ENCODE measurements around the gene TNFRSF13B. TPM values are rescaled to one million over a fixed set of nuclear protein-coding genes. Genes with fewer than 3 reads are reported as not detected.
"Not testable (repeated sequence)": the region's sequence is repeated elsewhere in the genome, so short reads cannot be mapped to it uniquely, and the experiment has no call there.

TNFRSF13B gene
- total RNA-seq, 4 donors from 2014 or later: 0.66 TPM; not detected in 3

GRCh38 chr17:16972346-16972745, 428 bp upstream of the TNFRSF13B start:
- Histone ChIP-seq H3K4me1 (no peaks in the 10 kb centered on the region), H3K27ac (replicated peaks in 1 of 4) (no peak overlapping the region), H3K36me3 (no peaks in the 10 kb centered on the region), H3K4me3 (no peak overlapping the region), H3K9me3 (no peaks in the 10 kb centered on the region), H3K27me3 (peaks cover 0 to 17% (median 0%) of the 10 kb centered on the region in 4 donors)
- WGBS: 98% methylated on average over 6 of the region's 6 CpGs
- DNase-seq (ENCODE audit: extremely low spot score): peak; percentile 42
- no peak for TF ChIP-seq EP300 (IDR thresholded peaks at IDR 0.05)
- intact Hi-C loops (cut with DNase I): no loop called here

- Histone ChIP-seq H3K36me3 (no peaks in the 10 kb centered on the region), H3K4me3 (no peak overlapping the region), H3K27me3 (peaks cover 0 to 21% (median 0%) of the 10 kb centered on the region in 4 donors), H3K9me3 (no peaks in the 10 kb centered on the region), H3K4me1 (no peaks in the 10 kb centered on the region), H3K27ac (replicated peaks in 1 of 4) (no peak overlapping the region)
- DNase-seq (ENCODE audit: extremely low spot score): peak; percentile 70
- TF ChIP-seq EP300 (IDR thresholded peaks at IDR 0.05): no peak
- no peak for TF ChIP-seq POLR2A (IDR thresholded peaks at IDR 0.05; ENCODE audit: low read depth)
- no peak for TF ChIP-seq CTCF (IDR thresholded peaks at IDR 0.05)
- no peak for TF ChIP-seq POLR2AphosphoS5 (IDR thresholded peaks at IDR 0.05)
- intact Hi-C loops (cut with DNase I): no loop called here
- 82% methylated on average over 13 of the region's 13 CpGs for WGBS
These were observed 1.7 kb downstream of the TNFRSF13B start for GRCh38 chr17:16969931-16970906.

- Histone ChIP-seq H3K4me3 (no peak overlapping the region), H3K36me3 (no peaks in the 10 kb centered on the region), H3K27me3 (peaks cover 0 to 30% (median 0%) of the 10 kb centered on the region in 4 donors), H3K9me3 (no peaks in the 10 kb centered on the region), H3K27ac (replicated peaks in 1 of 4) (no peak overlapping the region), H3K4me1 (no peaks in the 10 kb centered on the region)
- no peak for TF ChIP-seq CTCF (IDR thresholded peaks at IDR 0.05)
- TF ChIP-seq POLR2AphosphoS5 (IDR thresholded peaks at IDR 0.05): no peak
- TF ChIP-seq EP300 (IDR thresholded peaks at IDR 0.05): no peak
- no peak for TF ChIP-seq POLR2A (IDR thresholded peaks at IDR 0.05; ENCODE audit: low read depth)
- intact Hi-C loops (cut with DNase I): no loop called here
- 64% methylated on average over 1 of the region's 1 CpG for WGBS
- no peak for DNase-seq (ENCODE audit: extremely low spot score)
These were observed 3.1 kb downstream of the TNFRSF13B start for GRCh38 chr17:16968786-16969185.

GRCh38 chr17:16962804-16963203, 9.1 kb downstream of the TNFRSF13B start:
- intact Hi-C loops (cut with DNase I): no loop called here
- WGBS: 55% methylated on average over 7 of the region's 7 CpGs
- Histone ChIP-seq H3K36me3 (no peaks in the 10 kb centered on the region), H3K27me3 (peaks cover 0 to 27% (median 0%) of the 10 kb centered on the region in 4 donors), H3K9me3 (peaks cover 0 to 13% (median 0%) of the 10 kb centered on the region in 4 donors), H3K27ac (replicated peaks in 1 of 4) (no peak overlapping the region), H3K4me1 (no peaks in the 10 kb centered on the region), H3K4me3 (no peak overlapping the region)
- DNase-seq (ENCODE audit: extremely low spot score): no peak
- TF ChIP-seq POLR2A (IDR thresholded peaks at IDR 0.05; ENCODE audit: low read depth): no peak
- no peak for TF ChIP-seq EP300 (IDR thresholded peaks at IDR 0.05)
- no peak for TF ChIP-seq CTCF (IDR thresholded peaks at IDR 0.05)
- no peak for TF ChIP-seq POLR2AphosphoS5 (IDR thresholded peaks at IDR 0.05)

- DNase-seq (ENCODE audit: extremely low spot score): no peak
- H3K36me3 ChIP-seq: no peaks in the 10 kb centered on the region
- no peaks in the 10 kb centered on the region for H3K4me1 ChIP-seq
- H3K9me3 ChIP-seq: peaks cover 0 to 17% (median 0%) of the 10 kb centered on the region in 4 donors
- H3K27ac ChIP-seq (replicated peaks in 1 of 4): no peak overlapping the region
- no peak overlapping the region for H3K4me3 ChIP-seq
- peaks cover 0 to 29% (median 2%) of the 10 kb centered on the region in 4 donors for H3K27me3 ChIP-seq
- TF ChIP-seq CTCF (IDR thresholded peaks at IDR 0.05): no peak
- WGBS: 78% methylated on average over 3 of the region's 3 CpGs
- intact Hi-C loops (cut with DNase I): no loop called here
These were observed 10.1 kb downstream of the TNFRSF13B start for GRCh38 chr17:16961792-16962191.

- peaks cover 0 to 36% (median 5%) of the 10 kb centered on the region in 4 donors for H3K27me3 ChIP-seq
- H3K27ac ChIP-seq (replicated peaks in 1 of 4); DNase-seq (ENCODE audit: extremely low spot score); H3K36me3 ChIP-seq; H3K4me3 ChIP-seq; H3K4me1 ChIP-seq; intact Hi-C loops (cut with DNase I): not testable (repeated sequence)
- H3K9me3 ChIP-seq: peaks cover 0 to 24% (median under 1%) of the 10 kb centered on the region in 4 donors
- 71% methylated on average over 2 of the region's 2 CpGs for WGBS
These were observed 10.9 kb downstream of the TNFRSF13B start for GRCh38 chr17:16961022-16961421.

GRCh38 chr17:16955011-16955410, 16.9 kb downstream of the TNFRSF13B start:
- Histone ChIP-seq H3K9me3 (peaks cover 0 to 18% (median 8%) of the 10 kb centered on the region in 4 donors), H3K27me3 (peaks cover 0 to 46% (median 5%) of the 10 kb centered on the region in 4 donors)
- intact Hi-C loops (cut with DNase I); DNase-seq (ENCODE audit: extremely low spot score); H3K4me1 ChIP-seq; H3K4me3 ChIP-seq; H3K36me3 ChIP-seq; H3K27ac ChIP-seq (replicated peaks in 1 of 4): not testable (repeated sequence)
- 37% methylated on average over 5 of the region's 6 CpGs for WGBS

Data from esophagus muscularis mucosa (tissue), 4 donors.